K562 (cell line): ENCODE results near the gene PDK3. TPM values are rescaled to one million over a fixed set of nuclear protein-coding genes. Genes with fewer than 3 reads are reported as not detected.

Experiments used
- ATAC-seq: fragments of 200-7000 bp; cut with Tn5 transposase; 3 replicates; pipeline ENCODE4 v1.9.1; 2020; ENCODE audit warnings: moderate library complexity
- BruUV-seq: library from RNA; stranded (reverse); fragments of 400-500 nt; replicated peaks from 2 replicates; lab custom pipeline; 2021; lab: Mats Ljungman, UMichigan
- CTCF ChIA-PET: fragments of 300-600 bp; formaldehyde crosslinking; extraction: SDS; loops from one replicate; lab custom pipeline; 2021; ENCODE audit warnings: low intra/inter-chr PET ratio; lab: Yijun Ruan, JAX
- POLR2A ChIA-PET: fragments of 300-600, 350-650 bp; sonication (Branson Sonifier 250); formaldehyde crosslinking; extraction: SDS; loops from one replicate; lab custom pipeline; 2021; ENCODE audit warnings: antibody characterized with exemption, inconsistent platforms; lab: Yijun Ruan, JAX
- DNase-seq, 4 experiments: peaks; one replicate each; pipeline versions ENCODE4 v3.0.0 to v3.0.0-alpha.2; 2011 to 2018; ENCODE audit warnings: low spot score in 3 of 4, mixed read lengths in 3 of 4; ENCODE audit errors: extremely low read depth in 1 of 4
- FAIRE-seq: peaks from 2 replicates; lab custom pipeline; 2011; peaks lifted over from hg19 to GRCh38; lab: Jason Lieb, UNC
- H2AFZ ChIP-seq: 2 replicates; pipeline ENCODE4 v1.6.0; 2011; ENCODE audit warnings: low read depth, low read length, control low read depth, inconsistent platforms
- H3K27ac ChIP-seq: fragments of 200-600 bp; 3 replicates; pipeline ENCODE4 v1.8.0; 2011; ENCODE audit warnings: low read depth, mild to moderate bottlenecking, control low read depth, inconsistent platforms, low read length, moderate library complexity, mixed read lengths; ENCODE audit errors: extremely low read depth
- H3K27me3 ChIP-seq, 2 experiments: fragments of 300-600 bp in 1 of 2; 2 replicates in 1 of 2; 3 replicates in 1 of 2; pipeline versions ENCODE4 v1.6.0 to v1.8.0; 2011; ENCODE audit warnings: inconsistent platforms in 2 of 2, low read length in 2 of 2, mild to moderate bottlenecking in 1 of 2, mixed read lengths in 1 of 2, moderate library complexity in 1 of 2; ENCODE audit not compliant: control insufficient read depth in 2 of 2, insufficient read depth in 2 of 2
- H3K36me3 ChIP-seq: fragments of 300-600 bp; 3 replicates; pipeline ENCODE4 v1.8.0; 2011; ENCODE audit warnings: mild to moderate bottlenecking, low read length, inconsistent platforms; ENCODE audit not compliant: control insufficient read depth, insufficient read depth
- H3K4me1 ChIP-seq, 2 experiments: fragments of 200-600 bp in 1 of 2; replicated peaks in 1 of 2; 2 replicates in 1 of 2; 3 replicates in 1 of 2; pipeline versions ENCODE4 v1.5.1 to v1.8.0; 2011; ENCODE audit warnings: inconsistent platforms in 2 of 2, low read length in 2 of 2, mild to moderate bottlenecking in 1 of 2, mixed read lengths in 1 of 2, moderate library complexity in 1 of 2; ENCODE audit not compliant: control insufficient read depth in 2 of 2, insufficient read depth in 2 of 2
- H3K4me2 ChIP-seq: 2 replicates; pipeline ENCODE4 v1.6.1; 2011; ENCODE audit warnings: low read length, control low read depth, inconsistent platforms, mixed read lengths; ENCODE audit not compliant: insufficient read depth
- H3K4me3 ChIP-seq: fragments of 200-600 bp; sonication (generic), shearing (Covaris generic); 2 replicates; pipeline ENCODE4 v1.5.1; 2016; ENCODE audit warnings: control low read depth, inconsistent platforms
- H3K79me2 ChIP-seq: fragments of 200-600 bp; 3 replicates; pipeline ENCODE4 v1.8.0; 2011; ENCODE audit warnings: low read length, inconsistent platforms; ENCODE audit not compliant: control insufficient read depth, insufficient read depth
- H3K9ac ChIP-seq, 2 experiments: 2 replicates each; pipeline versions ENCODE4 v1.6.0 to v1.6.1; 2011; ENCODE audit warnings: low read depth in 2 of 2, low read length in 2 of 2, control low read depth in 1 of 2, inconsistent platforms in 1 of 2, mild to moderate bottlenecking in 1 of 2, mixed read lengths in 1 of 2; ENCODE audit not compliant: insufficient read depth in 1 of 2
- H3K9me1 ChIP-seq: one replicate; pipeline ENCODE4 v1.6.0; 2011; ENCODE audit warnings: inconsistent platforms, mild to moderate bottlenecking, low read length, moderate library complexity; ENCODE audit not compliant: control insufficient read depth, insufficient read depth
- H3K9me3 ChIP-seq: replicated peaks from 2 replicates; pipeline ENCODE4 v1.5.1; 2011; ENCODE audit warnings: low read depth, low read length, inconsistent platforms; ENCODE audit not compliant: control insufficient read depth, insufficient read depth
- H4K20me1 ChIP-seq: replicated peaks from 2 replicates; pipeline ENCODE4 v1.6.1; 2011; ENCODE audit warnings: low read length, inconsistent platforms, mixed read lengths; ENCODE audit not compliant: control insufficient read depth, insufficient read depth
- CHAMP1 ChIP-seq: fragments of 450-650 bp; IDR thresholded peaks from 2 replicates; pipeline ENCODE4 v1.6.1; 2016; ENCODE audit warnings: mild to moderate bottlenecking
- E2F6 ChIP-seq, 2 experiments: IDR thresholded peaks; 2 replicates each; pipeline ENCODE4 v1.6.1; 2011; ENCODE audit warnings: borderline replicate concordance in 1 of 2, control low read depth in 1 of 2, low read depth in 1 of 2, low read length in 1 of 2, mild to moderate bottlenecking in 1 of 2, mixed read lengths in 1 of 2, moderate library complexity in 1 of 2; ENCODE audit not compliant: insufficient read depth in 1 of 2, insufficient read length in 1 of 2, poor library complexity in 1 of 2, severe bottlenecking in 1 of 2; ENCODE audit errors: extremely low read depth in 1 of 2
- FOXK1 ChIP-seq: sonication (generic); formaldehyde crosslinking; IDR thresholded peaks from 2 replicates; pipeline ENCODE4 v1.8.0; 2022; ENCODE audit warnings: missing genetic modification reagents, mild to moderate bottlenecking, borderline replicate concordance
- HEY1 ChIP-seq: fragments of 250-450 bp; sonication (Bioruptor Pico); IDR thresholded peaks from 2 replicates; pipeline ENCODE4 v1.5.0; 2020; ENCODE audit warnings: mild to moderate bottlenecking, moderate library complexity, borderline replicate concordance
- HNRNPH1 ChIP-seq: fragments of 200-400 bp; formaldehyde crosslinking; optimal IDR thresholded peaks from 2 replicates; pipeline ENCODE3; 2017; ENCODE audit warnings: low read depth, mild to moderate bottlenecking, low read length, moderate library complexity
- KAT2B ChIP-seq: IDR thresholded peaks from one replicate; pipeline ENCODE4 v1.6.1; 2012; ENCODE audit warnings: low read depth, mild to moderate bottlenecking, control low read depth, inconsistent platforms, low read length, moderate library complexity
- MLX ChIP-seq, 2 experiments: fragments of 450-650 bp in 1 of 2; sonication (generic) in 1 of 2; formaldehyde crosslinking; conservative IDR thresholded peaks; 2 replicates each; pipeline versions ENCODE4 v1.4.0 to v1.8.1; 2020 to 2022; ENCODE audit warnings: mild to moderate bottlenecking in 1 of 2, missing genetic modification reagents in 1 of 2
- POLR2AphosphoS2 ChIP-seq: IDR thresholded peaks from 2 replicates; pipeline ENCODE4 v1.6.1; 2012; ENCODE audit warnings: low read length, improper control_type of control experiment
- PTRF ChIP-seq: fragments of 450-650 bp; IDR thresholded peaks from 2 replicates; pipeline ENCODE4 v1.6.1; 2016; ENCODE audit warnings: mild to moderate bottlenecking, missing genetic modification characterization, missing compliant biosample characterization
- SRSF9 ChIP-seq: fragments of 200-400 bp; formaldehyde crosslinking; IDR thresholded peaks from 2 replicates; pipeline ENCODE4 v1.6.1; 2017; ENCODE audit warnings: low read depth, low read length, borderline replicate concordance
- U2AF1 ChIP-seq: fragments of 200-400 bp; formaldehyde crosslinking; optimal IDR thresholded peaks from 2 replicates; pipeline ENCODE3; 2017; ENCODE audit warnings: mild to moderate bottlenecking, low read depth, low read length, moderate library complexity
- ZNF449 ChIP-seq: fragments of 250-450 bp; sonication (Bioruptor Pico); IDR thresholded peaks from 2 replicates; pipeline ENCODE4 v1.8.0; 2022; ENCODE audit warnings: moderate library complexity, mild to moderate bottlenecking, inconsistent platforms
- ZNF707 ChIP-seq: fragments of 250-450 bp; sonication (Bioruptor Pico); conservative IDR thresholded peaks from 2 replicates; pipeline ENCODE4 v1.8.0; 2022; ENCODE audit warnings: inconsistent platforms, mild to moderate bottlenecking, moderate library complexity
- ZSCAN32 ChIP-seq: fragments of 450-650 bp; formaldehyde crosslinking; IDR thresholded peaks from 2 replicates; pipeline ENCODE4 v1.4.0; 2020; ENCODE audit warnings: mild to moderate bottlenecking, moderate library complexity
- WGBS: fragments of 100-300 bp; shearing (Covaris generic); methylation state at CpG from one replicate; pipeline ENCODE4 v1.1.6; 2016; ENCODE audit warnings: low coverage, mixed read lengths; ENCODE audit not compliant: insufficient coverage; ENCODE audit errors: missing lambda C conversion rate; 5-methylcytosine and 5-hydroxymethylcytosine counted together
- in situ Hi-C: fragments of 300-500 bp; cut with MboI; formaldehyde crosslinking; loops from 4 replicates; pipeline ENCODE4 v1.15.0; 2018; ENCODE audit warnings: inconsistent platforms, mixed read lengths
- intact Hi-C: fragments of 100-400 bp; cut with micrococcal nuclease; formaldehyde crosslinking; loops from 2 replicates; pipeline ENCODE4 v1.14.2; 2022
- polyA plus RNA-seq, 8 experiments: library from polyadenylated mRNA; depleted of rRNA in 4 of 8; stranded (reverse) in 5 of 8; unstranded in 3 of 8; fragments of >200 nt; fragmentation: Nextera tagmentation in 2 of 8; fragmentation: Illumina TruSeq in 1 of 8; extraction: Ambion mirVana in 2 of 8; extraction: Trizol in 1 of 8; gene quantifications; 2 replicates each; pipeline versions ENCODE4 v1.2.1 to v1.2.3, GENCODE V29; 2011 to 2014; ENCODE audit warnings: inconsistent platforms in 1 of 8, missing spikeins in 1 of 8
- total RNA-seq, 7 experiments: library from RNA; depleted of rRNA in 6 of 7; stranded (reverse); fragments of >200 nt in 6 of 7; fragmentation: Illumina TruSeq in 2 of 7; extraction: Trizol in 2 of 7; gene quantifications; 2 replicates each; pipeline versions ENCODE4 v1.2.1 to v1.2.3, GENCODE V29; 2011 to 2021; ENCODE audit warnings: low replicate concordance in 1 of 7

Gene PDK3
- total and polyA plus RNA-seq, 9 of the 15 experiments (the other 6 are each of a cell fraction or from before 2014, with no cell fraction given), result 0.20 to 4.9 (median 0.95) TPM

GRCh38 chrX:24528605-24529004 is 63.5 kb downstream of the PDK3 start:
- no peaks in the 10 kb centered on the region for H3K79me2 ChIP-seq
- intact Hi-C loops (no loop called here), in situ Hi-C loops (no loop called here)
- H3K36me3 ChIP-seq, result no peaks in the 10 kb centered on the region
- FAIRE-seq, result no peak
- H3K9me1 ChIP-seq, result no peaks in the 10 kb centered on the region
- ATAC-seq, result no peak
- H3K27ac ChIP-seq, result no peak overlapping the region
- H3K9me3 ChIP-seq, result no peaks in the 10 kb centered on the region
- POLR2A ChIA-PET, result no interaction called here
- no TSS peak for BruUV-seq
- H3K27me3 ChIP-seq, result no peaks in the 10 kb centered on the region; a peak in 1 of 5 replicates
- WGBS, result 0% methylated on average over 1 of the region's 1 CpG
- DNase-seq, result no peak
- no peaks in the 10 kb centered on the region for H3K4me1 ChIP-seq
- no peaks in the 10 kb centered on the region for H4K20me1 ChIP-seq
- CTCF ChIA-PET, result no interaction called here
- no peak overlapping the region for H2AFZ ChIP-seq
- H3K9ac ChIP-seq, result no peak overlapping the region
- H3K4me3 ChIP-seq, result no peak overlapping the region
- H3K4me2 ChIP-seq, result no peak overlapping the region
- TF ChIP-seq ZSCAN32 (CRISPR knock-in tag) (no peak), HNRNPH1 (no peak), FOXK1 (CRISPR knock-in tag) (no peak), E2F6 (IDR thresholded peaks at IDR 0.05; ENCODE audit: borderline replicate concordance in 1 of 2, extremely low read depth in 1 of 2, insufficient read depth in 1 of 2, insufficient read length in 1 of 2, low read depth in 1 of 2, low read length in 1 of 2, poor library complexity in 1 of 2, severe bottlenecking in 1 of 2) (no peak), SRSF9 (no peak), HEY1 (no peak), CHAMP1 (no peak), PTRF (tag) (no peak), POLR2AphosphoS2 (no peak), MLX (CRISPR knock-in tag; conservative IDR thresholded peaks at IDR 0.05) (no peak), KAT2B (no peak), ZNF449 (no peak), ZNF707 (CRISPR knock-in tag) (no peak), U2AF1 (no peak)
